Heart left ventricle (tissue), 16 donors: ENCODE data around the gene SYTL2. TPM values are rescaled to one million over a fixed set of nuclear protein-coding genes. Genes with fewer than 3 reads are reported as not detected.

Experiments
- ATAC-seq, 4 donors: fragments of 200-7000 bp; cut with Tn5 transposase; one replicate each; pipeline ENCODE4 v1.9.1; 2020 to 2022; ENCODE audit warnings: moderate library complexity in 4 of 4, mild to moderate bottlenecking in 3 of 4, moderate number of reproducible peaks in 1 of 4
- DNase-seq, 5 donors: peaks; one replicate each; pipeline ENCODE4 v3.0.0-alpha.2; 2020
- H3K27ac ChIP-seq, 12 donors: fragments of 200-600 bp; sonication (generic) in 4 of 12; one replicate each; pipeline versions ENCODE4 v1.5.0 to v1.8.0; 2016 to 2022; ENCODE audit warnings: mild to moderate bottlenecking in 2 of 12
- H3K27me3 ChIP-seq, 9 donors: fragments of 200-600 bp; sonication (generic) in 2 of 9; one replicate each; pipeline versions ENCODE4 v1.5.1 to v1.8.0; 2016 to 2022; ENCODE audit warnings: mild to moderate bottlenecking in 3 of 9
- H3K36me3 ChIP-seq, 9 donors: fragments of 200-600 bp; sonication (generic) in 2 of 9; one replicate each; pipeline versions ENCODE4 v1.5.0 to v1.8.0; 2018 to 2022; ENCODE audit warnings: mild to moderate bottlenecking in 2 of 9
- H3K4me1 ChIP-seq, 12 donors: fragments of 200-600 bp; sonication (generic) in 4 of 12; one replicate each; pipeline versions ENCODE4 v1.5.0 to v1.8.0; 2016 to 2022; ENCODE audit warnings: mild to moderate bottlenecking in 3 of 12
- H3K4me3 ChIP-seq, 12 donors: fragments of 200-600 bp; sonication (generic) in 4 of 12; one replicate each; pipeline versions ENCODE4 v1.5.0 to v1.8.0; 2017 to 2022; ENCODE audit warnings: mild to moderate bottlenecking in 9 of 12, moderate library complexity in 4 of 12
- H3K9me3 ChIP-seq, 12 donors: fragments of 200-600 bp; sonication (generic) in 4 of 12; one replicate each; pipeline versions ENCODE4 v1.5.0 to v1.8.0; 2016 to 2022; ENCODE audit warnings: mild to moderate bottlenecking in 1 of 12
- POLR2A ChIP-seq, 2 donors: fragments of 450-650 bp; IDR thresholded peaks; one replicate each; pipeline ENCODE4 v1.6.1; 2017; ENCODE audit warnings: antibody characterized with exemption in 2 of 2, mild to moderate bottlenecking in 2 of 2, moderate library complexity in 2 of 2
- WGBS, 4 donors: extraction: QIAGEN DNeasy Blood & Tissue Kit in 2 of 4; methylation state at CpG; one replicate each; pipeline versions ENCODE4 v1.1.5 to v1.1.7; 2013 to 2018; 5-methylcytosine and 5-hydroxymethylcytosine counted together
- intact Hi-C, 10 donors: fragments of 100-400 bp; cut with DNase I; formaldehyde crosslinking; loops; one replicate each; pipeline versions ENCODE4 v1.11.1 to v1.14.2; 2022
- polyA plus RNA-seq, 2 donors: library from polyadenylated mRNA; stranded (reverse); fragments of 200-250 nt; gene quantifications; one replicate each; pipeline ENCODE4 v1.2.3, GENCODE V29; 2013
- total RNA-seq, 9 donors: library from RNA; depleted of rRNA in 2 of 9; stranded (reverse); fragments of >200 nt in 2 of 9; fragmentation: NEBNext Ultra II Directional in 3 of 9; extraction: Animal tissue kit (Norgen Biotek cat#: 25700) in 3 of 9; gene quantifications; one replicate each; pipeline versions ENCODE4 v1.1.0 to v1.2.4, GENCODE V29; 2016 to 2023
- TF ChIP-seq, protein P1 (sequence below), 12 donors: fragments of 200-600 bp; sonication (generic) in 4 of 12; IDR thresholded peaks; one replicate each; pipeline versions ENCODE4 v1.5.0 to v1.8.0; 2018 to 2022; ENCODE audit warnings: antibody characterized with exemption in 12 of 12, mild to moderate bottlenecking in 5 of 12
- donor health status: ischemic (EF 13 %, LVEDD 7.1; RV severe dilation, severe dysfunction).
- donor health status: healthy with polysubstance abuse.
- donor health status: DM: no; HTN: yes; CAD: no.
- donor health status: DM: no; HTN: no; CAD: no.
- donor health status: ischemic (EF 25% LVEDD 6.9; RV normal size, moderate dysfunction).
- donor health status: ischemic (EF 25% LVEDD 5.7; RV mildly dilated, moderate dysfunction).
- donor health status: healthy.
- donor health status: DM: yes; HTN: yes; CAD: no.
- donor health status: ischemic (EF 35%, LVEDD 5.7; RV mildly dilated, moderate dysfunction).
- donor health status: nonischemic (EF 11% LVEDD 7.7; RV severe dilation, severe dysfunction).
- donor health status: DM: yes; HTN: yes; CAD: no.
- donor health status: PGD.
- donor health status: ischemic (EF 29% LVEDD 5.4; RV normal size, mild dysfunction).
- donor health status: nonischemic (EF 23%, LVEDD 6.1; RV moderate dilation, normal function).

Gene SYTL2
- total and polyA plus RNA-seq, 11 donors: 2.2 to 9.5 (median 4.9) TPM

GRCh38 chr11:85697747-85698146 lies 113.2 kb downstream of the SYTL2 start:
- DNase-seq (no peak), ATAC-seq (no peak)
- intact Hi-C loops: loop anchor here in 3 of 10 donors (5.0 to 10.0 kb wide), 2 partner anchors 127 to 130 kb away; no protein-coding TSS in a partner anchor
- H3K27ac ChIP-seq: no peak overlapping the region
- H3K36me3 ChIP-seq: peaks cover 0 to 69% (median 3%) of the 10 kb centered on the region in 9 donors
- no peak overlapping the region for H3K4me3 ChIP-seq
- H3K9me3 ChIP-seq: no peaks in the 10 kb centered on the region
- TF ChIP-seq, protein P1, sequence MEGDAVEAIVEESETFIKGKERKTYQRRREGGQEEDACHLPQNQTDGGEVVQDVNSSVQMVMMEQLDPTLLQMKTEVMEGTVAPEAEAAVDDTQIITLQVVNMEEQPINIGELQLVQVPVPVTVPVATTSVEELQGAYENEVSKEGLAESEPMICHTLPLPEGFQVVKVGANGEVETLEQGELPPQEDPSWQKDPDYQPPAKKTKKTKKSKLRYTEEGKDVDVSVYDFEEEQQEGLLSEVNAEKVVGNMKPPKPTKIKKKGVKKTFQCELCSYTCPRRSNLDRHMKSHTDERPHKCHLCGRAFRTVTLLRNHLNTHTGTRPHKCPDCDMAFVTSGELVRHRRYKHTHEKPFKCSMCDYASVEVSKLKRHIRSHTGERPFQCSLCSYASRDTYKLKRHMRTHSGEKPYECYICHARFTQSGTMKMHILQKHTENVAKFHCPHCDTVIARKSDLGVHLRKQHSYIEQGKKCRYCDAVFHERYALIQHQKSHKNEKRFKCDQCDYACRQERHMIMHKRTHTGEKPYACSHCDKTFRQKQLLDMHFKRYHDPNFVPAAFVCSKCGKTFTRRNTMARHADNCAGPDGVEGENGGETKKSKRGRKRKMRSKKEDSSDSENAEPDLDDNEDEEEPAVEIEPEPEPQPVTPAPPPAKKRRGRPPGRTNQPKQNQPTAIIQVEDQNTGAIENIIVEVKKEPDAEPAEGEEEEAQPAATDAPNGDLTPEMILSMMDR (IDR thresholded peaks at IDR 0.05): no peak
- no peak for TF ChIP-seq POLR2A (IDR thresholded peaks at IDR 0.05)
- no peaks in the 10 kb centered on the region for H3K27me3 ChIP-seq
- H3K4me1 ChIP-seq: peaks cover 0 to 14% (median 0%) of the 10 kb centered on the region in 12 donors
- 92 to 96% (median 95%) methylated on average over 2 of the region's 2 CpGs for WGBS, 4 donors

DNA sequence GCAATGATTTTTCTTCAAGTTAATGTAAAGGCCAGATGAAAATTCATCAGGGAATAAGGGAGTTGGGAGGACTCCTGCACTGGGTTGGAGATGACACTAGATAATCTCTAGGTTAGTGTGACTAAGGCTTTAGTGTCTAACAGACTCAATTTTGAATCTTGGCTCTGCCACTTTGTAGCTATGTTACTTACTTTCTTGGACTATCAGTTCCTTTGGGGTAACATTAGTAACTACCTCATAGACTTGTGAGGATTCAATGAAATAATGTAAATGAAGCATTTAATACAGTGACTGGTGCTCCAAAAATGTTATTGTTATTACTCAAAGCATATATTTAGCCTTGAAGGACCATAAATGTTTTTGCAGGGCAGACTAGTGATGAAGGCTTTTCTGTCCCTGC lies 115.4 kb downstream of the SYTL2 start:
- H3K4me1 ChIP-seq: peaks cover 0 to 13% (median 0%) of the 10 kb centered on the region in 12 donors
- H3K4me3 ChIP-seq: no peak overlapping the region
- TF ChIP-seq, protein P1 (IDR thresholded peaks at IDR 0.05): no peak
- TF ChIP-seq POLR2A (IDR thresholded peaks at IDR 0.05): no peak
- peaks cover 0 to 67% (median 3%) of the 10 kb centered on the region in 9 donors for H3K36me3 ChIP-seq
- ATAC-seq: no peak
- no peak for DNase-seq
- H3K27me3 ChIP-seq: no peaks in the 10 kb centered on the region
- H3K27ac ChIP-seq: no peak overlapping the region
- H3K9me3 ChIP-seq: no peaks in the 10 kb centered on the region
- intact Hi-C loops: loop anchor here in 4 of 10 donors (2.0 to 10.0 kb wide), 3 partner anchors 129 to 132 kb away; no protein-coding TSS in a partner anchor

DNA sequence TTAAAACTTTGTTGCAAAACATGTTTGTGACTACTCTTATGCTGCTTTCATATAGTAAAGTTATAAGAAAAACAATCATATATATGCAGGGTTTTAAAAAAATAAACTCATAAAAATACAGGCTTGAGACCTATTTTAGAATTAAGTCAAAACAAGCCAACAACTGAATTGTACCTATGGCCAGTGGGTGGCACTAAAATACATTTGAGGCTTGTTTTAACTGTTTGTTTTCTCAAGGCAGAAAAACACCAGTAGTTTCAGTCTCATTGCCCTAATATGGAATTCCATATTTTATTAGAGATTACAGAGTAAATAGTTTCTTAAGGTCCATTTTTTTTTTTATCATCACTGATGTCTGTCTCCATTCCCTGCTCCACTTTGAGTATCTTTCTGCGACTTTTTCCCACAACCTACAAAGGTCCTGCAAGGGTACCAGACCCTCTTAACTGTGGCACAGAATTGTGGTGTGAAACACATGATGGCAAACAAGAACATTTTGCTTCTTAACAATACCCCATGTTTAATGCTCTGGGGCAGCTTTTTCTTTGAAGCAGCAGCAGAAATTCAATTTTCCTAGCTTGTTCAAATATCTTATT lies 116.5 kb downstream of the SYTL2 start:
- Histone ChIP-seq H3K27ac (no peak overlapping the region), H3K4me1 (peaks cover 0 to 2% (median 0%) of the 10 kb centered on the region in 12 donors), H3K9me3 (no peaks in the 10 kb centered on the region), H3K4me3 (no peak overlapping the region), H3K27me3 (no peaks in the 10 kb centered on the region), H3K36me3 (peaks cover 0 to 62% (median 3%) of the 10 kb centered on the region in 9 donors)
- DNase-seq (no peak), ATAC-seq (no peak)
- 92 to 97% (median 96%) methylated on average over 1 of the region's 1 CpG for WGBS, 4 donors
- no peak for TF ChIP-seq POLR2A (IDR thresholded peaks at IDR 0.05)
- TF ChIP-seq, protein P1 (IDR thresholded peaks at IDR 0.05): peak; percentile 22 to 75 (median 52)
- intact Hi-C loops: loop anchor here in 7 of 10 donors (1.0 to 10.0 kb wide), 5 partner anchors 118 to 133 kb away; partner anchors contain the start of gene SYTL2 (in 1 of the 7)

GRCh38 chr11:85685820-85686459 lies 125.0 kb downstream of the SYTL2 start, which contains the start of gene CCDC89:
Gene CCDC89, minus strand, starts transcription at chr11:85686195. Its CDS starts 65 bp downstream, at chr11:85686130.
- peaks cover 0 to 29% (median 11%) of the 10 kb centered on the region in 12 donors for H3K4me1 ChIP-seq

More at GRCh38 chr11:85685820-85686459, 125.0 kb downstream of the SYTL2 start, which contains the start of gene CCDC89:
- H3K27ac ChIP-seq: peak within 1 kb of the TSS in 11 of 12 donors; percentile 42 to 79 (median 66)
- ATAC-seq (peak; percentile 93 to 98 (median 96)), DNase-seq (peak; percentile 76 to 85 (median 83))
- TF ChIP-seq, protein P1 (IDR thresholded peaks at IDR 0.05): no peak
- TF ChIP-seq POLR2A (IDR thresholded peaks at IDR 0.05): peak in 1 of 2 donors; percentile 29
- H3K36me3 ChIP-seq: peaks cover 0 to 5% (median 0%) of the 10 kb centered on the region in 9 donors
- 22 to 46% (median 32%) methylated on average over 13 of the region's 13 CpGs for WGBS, 4 donors
- H3K9me3 ChIP-seq: no peaks in the 10 kb centered on the region
- intact Hi-C loops: no loop called here
- peak within 1 kb of the TSS in 11 of 12 donors; percentile 2 to 62 (median 50) for H3K4me3 ChIP-seq
- H3K27me3 ChIP-seq: no peaks in the 10 kb centered on the region
